GM23338 (cell line): Measurements from ENCODE around the gene ARL15. TPM values are rescaled to one million over a fixed set of nuclear protein-coding genes. Genes with fewer than 3 reads are reported as not detected.

Experiments used
- ATAC-seq: fragments of 200-7000 bp; cut with Tn5 transposase; 3 replicates; pipeline ENCODE4 v1.9.1; 2020
- DNase-seq: peaks from one replicate; pipeline ENCODE4 v3.0.0-alpha.2; 2015; ENCODE audit warnings: low spot score
- H2AFZ ChIP-seq: fragments of 200-600 bp; sonication (generic); 2 replicates; pipeline ENCODE4 v1.8.0; 2016; ENCODE audit warnings: antibody characterized with exemption, mild to moderate bottlenecking, moderate library complexity
- H3F3A ChIP-seq: fragments of 200-600 bp; sonication (generic); replicated peaks from 2 replicates; pipeline ENCODE4 v1.8.0; 2017; ENCODE audit warnings: antibody characterized with exemption, mixed run types, low read depth
- H3K27ac ChIP-seq: fragments of 200-600 bp; sonication (generic); 2 replicates; pipeline ENCODE4 v1.6.1; 2016; ENCODE audit warnings: low read depth
- H3K27me3 ChIP-seq: fragments of 200-600 bp; sonication (generic); 2 replicates; pipeline ENCODE4 v1.8.0; 2016; ENCODE audit warnings: mild to moderate bottlenecking, mixed run types, moderate library complexity; ENCODE audit not compliant: insufficient read depth
- H3K36me3 ChIP-seq: fragments of 200-600 bp; sonication (generic); 2 replicates; pipeline ENCODE4 v1.8.0; 2016; ENCODE audit warnings: mild to moderate bottlenecking; ENCODE audit not compliant: insufficient read depth
- H3K4me1 ChIP-seq: fragments of 200-600 bp; sonication (generic); 2 replicates; pipeline ENCODE4 v1.8.0; 2016; ENCODE audit warnings: mild to moderate bottlenecking, moderate library complexity; ENCODE audit not compliant: insufficient read depth
- H3K4me2 ChIP-seq: fragments of 200-600 bp; sonication (generic); 2 replicates; pipeline ENCODE4 v1.7.1; 2017; ENCODE audit warnings: mixed run types
- H3K4me3 ChIP-seq: fragments of 200-600 bp; sonication (generic); 2 replicates; pipeline ENCODE4 v1.6.1; 2016; ENCODE audit warnings: mixed run types
- H3K79me2 ChIP-seq: fragments of 200-600 bp; sonication (generic); replicated peaks from 2 replicates; pipeline ENCODE4 v1.8.0; 2017; ENCODE audit warnings: mild to moderate bottlenecking; ENCODE audit not compliant: insufficient read depth
- H3K9me2 ChIP-seq: fragments of 200-600 bp; sonication (generic); 2 replicates; pipeline ENCODE4 v1.8.0; 2017; ENCODE audit not compliant: insufficient read depth
- H4K20me1 ChIP-seq: fragments of 200-600 bp; sonication (generic); replicated peaks from 2 replicates; pipeline ENCODE4 v1.8.0; 2017; ENCODE audit warnings: mild to moderate bottlenecking; ENCODE audit not compliant: insufficient read depth
- H3K27ac Mint-ChIP-seq: 2 replicates; pipeline ENCODE4 v1.8.0; 2020; ENCODE audit warnings: inconsistent platforms, mild to moderate bottlenecking, moderate library complexity, mixed read lengths
- H3K27me3 Mint-ChIP-seq: 3 replicates; pipeline ENCODE4 v1.8.0; 2022; ENCODE audit warnings: low read depth, mild to moderate bottlenecking, moderate library complexity, mixed read lengths, inconsistent platforms; ENCODE audit not compliant: insufficient read depth, poor library complexity
- H3K36me3 Mint-ChIP-seq: 3 replicates; pipeline ENCODE4 v1.8.0; 2021; ENCODE audit warnings: low read depth, mild to moderate bottlenecking, inconsistent platforms, moderate library complexity, mixed read lengths
- H3K4me1 Mint-ChIP-seq: 3 replicates; pipeline ENCODE4 v1.8.0; 2020; ENCODE audit warnings: mild to moderate bottlenecking, inconsistent platforms, mixed read lengths
- H3K4me3 Mint-ChIP-seq: 3 replicates; pipeline ENCODE4 v1.8.0; 2021; ENCODE audit warnings: moderate library complexity, mild to moderate bottlenecking, inconsistent platforms, mixed read lengths
- H3K9me3 Mint-ChIP-seq: 3 replicates; pipeline ENCODE4 v1.8.0; 2020; ENCODE audit warnings: moderate library complexity, mild to moderate bottlenecking, inconsistent platforms, mixed read lengths
- CREB1 ChIP-seq: fragments of 250-450 bp; sonication (Bioruptor Pico); IDR thresholded peaks from 2 replicates; pipeline ENCODE4 v1.5.0; 2020; ENCODE audit warnings: low read depth, mild to moderate bottlenecking, moderate library complexity
- CTCF ChIP-seq, 2 experiments: fragments of 200-600 bp in 1 of 2; sonication (generic) in 1 of 2; conservative IDR thresholded peaks; 2 replicates each; pipeline versions ENCODE4 v1.5.1 to v1.6.1; 2016 to 2017; ENCODE audit warnings: antibody characterized with exemption in 2 of 2, low read depth in 2 of 2, mild to moderate bottlenecking in 2 of 2, moderate library complexity in 1 of 2
- EZH2 ChIP-seq: fragments of 200-600 bp; sonication (generic); IDR thresholded peaks from one replicate; pipeline ENCODE4 v1.8.0; 2017; ENCODE audit warnings: antibody characterized with exemption, mild to moderate bottlenecking, low read depth; ENCODE audit not compliant: unreplicated experiment
- EZH2phosphoT487 ChIP-seq: fragments of 200-600 bp; sonication (generic); IDR thresholded peaks from one replicate; pipeline ENCODE4 v1.8.1; 2018; ENCODE audit warnings: antibody characterized with exemption; ENCODE audit not compliant: unreplicated experiment
- JUNB ChIP-seq: IDR thresholded peaks from one replicate; pipeline ENCODE4 v1.6.1; 2016; ENCODE audit warnings: antibody characterized with exemption; ENCODE audit not compliant: unreplicated experiment
- POLR2AphosphoS5 ChIP-seq: IDR thresholded peaks from 2 replicates; pipeline ENCODE4 v1.6.1; 2016; ENCODE audit warnings: antibody characterized with exemption, low read depth
- ZNF114 ChIP-seq: fragments of 250-450 bp; sonication (Bioruptor Pico); IDR thresholded peaks from 2 replicates; pipeline ENCODE4 v1.5.0; 2020; ENCODE audit warnings: mild to moderate bottlenecking, moderate library complexity
- ZNF331 ChIP-seq: fragments of 250-450 bp; sonication (Bioruptor Pico); IDR thresholded peaks from 2 replicates; pipeline ENCODE4 v1.5.0; 2020; ENCODE audit warnings: low read depth, mild to moderate bottlenecking, moderate library complexity
- ZNF462 ChIP-seq: fragments of 250-450 bp; sonication (Bioruptor Pico); IDR thresholded peaks from 2 replicates; pipeline ENCODE4 v1.5.0; 2020; ENCODE audit warnings: mild to moderate bottlenecking, moderate library complexity
- polyA plus RNA-seq: library from polyadenylated mRNA; unstranded; fragments of >200 nt; fragmentation: Nextera tagmentation; extraction: Ambion mirVana; gene quantifications from 2 replicates; pipeline ENCODE4 v1.2.1, GENCODE V29; 2016
- total RNA-seq: library from RNA; depleted of rRNA; stranded (reverse); fragments of >200 nt; shearing (Covaris generic); gene quantifications from 2 replicates; pipeline ENCODE4 v1.2.3, GENCODE V29; 2014
- TF ChIP-seq, protein P1 (sequence below): IDR thresholded peaks from 2 replicates; pipeline ENCODE4 v1.6.1; 2016; ENCODE audit warnings: antibody characterized with exemption

The ARL15 gene
- total and polyA plus RNA-seq, 2 experiments from 2014 or later: 13.0 to 54.0 TPM

DNA sequence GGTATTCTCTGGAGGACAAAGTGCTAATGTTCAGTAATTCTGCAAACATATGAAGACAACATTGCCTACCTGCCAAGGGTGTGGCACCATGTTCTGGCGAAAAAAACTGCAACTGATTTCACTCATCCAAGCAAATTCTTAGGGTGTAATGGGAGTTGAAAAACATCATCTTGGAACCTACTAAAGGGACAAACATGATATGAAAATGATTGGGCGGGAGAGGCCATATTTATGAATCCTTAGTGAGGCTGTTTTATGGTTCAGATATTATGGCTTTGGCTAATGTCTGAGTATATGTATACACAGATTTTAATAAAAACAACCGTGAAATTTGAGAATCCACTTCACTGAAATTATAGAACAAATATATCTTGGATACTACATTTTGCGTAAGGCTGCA, 225.7 kb downstream of the ARL15 start (continued):
- TF ChIP-seq ZNF462 (CRISPR knock-in tag) (no peak), CTCF (conservative IDR thresholded peaks at IDR 0.05; ENCODE audit: low read depth in 2 of 2) (no peak), CREB1 (CRISPR knock-in tag) (no peak), JUNB (no peak), EZH2phosphoT487 (no peak), EZH2 (no peak)

DNA sequence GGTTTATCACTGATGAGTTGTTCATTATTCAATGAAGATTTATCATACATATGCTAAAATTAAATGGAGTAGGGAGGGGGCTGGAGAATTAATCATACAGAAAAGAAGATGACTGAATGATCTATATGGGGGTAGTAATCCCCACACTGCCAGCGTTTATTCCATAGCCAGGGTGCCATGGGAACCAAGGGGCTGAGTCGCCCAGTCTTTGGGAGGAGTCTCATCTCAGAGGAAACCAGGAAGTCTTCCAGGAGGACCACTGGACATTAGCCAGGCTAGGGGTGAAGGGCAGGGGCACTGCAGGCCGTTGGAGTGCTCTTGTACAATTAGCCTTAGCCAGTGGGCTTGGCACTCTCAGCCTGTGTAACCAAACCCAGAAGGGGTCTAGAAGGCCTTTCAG, 226.5 kb downstream of the ARL15 start:
- H2AFZ ChIP-seq: no peak overlapping the region
- no peak for TF ChIP-seq ZNF114 (CRISPR knock-in tag)
- no peak for TF ChIP-seq JUNB
- TF ChIP-seq, protein P1, sequence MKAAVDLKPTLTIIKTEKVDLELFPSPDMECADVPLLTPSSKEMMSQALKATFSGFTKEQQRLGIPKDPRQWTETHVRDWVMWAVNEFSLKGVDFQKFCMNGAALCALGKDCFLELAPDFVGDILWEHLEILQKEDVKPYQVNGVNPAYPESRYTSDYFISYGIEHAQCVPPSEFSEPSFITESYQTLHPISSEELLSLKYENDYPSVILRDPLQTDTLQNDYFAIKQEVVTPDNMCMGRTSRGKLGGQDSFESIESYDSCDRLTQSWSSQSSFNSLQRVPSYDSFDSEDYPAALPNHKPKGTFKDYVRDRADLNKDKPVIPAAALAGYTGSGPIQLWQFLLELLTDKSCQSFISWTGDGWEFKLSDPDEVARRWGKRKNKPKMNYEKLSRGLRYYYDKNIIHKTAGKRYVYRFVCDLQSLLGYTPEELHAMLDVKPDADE: no peak
- no peak for TF ChIP-seq EZH2
- TF ChIP-seq ZNF331 (CRISPR knock-in tag): no peak
- TF ChIP-seq CREB1 (CRISPR knock-in tag): no peak
- TF ChIP-seq POLR2AphosphoS5: no peak

More for the DNA sequence above, 226.5 kb downstream of the ARL15 start:
- H3K79me2 ChIP-seq: no peaks in the 10 kb centered on the region
- peaks cover 11% of the 10 kb centered on the region for H3K4me1 ChIP-seq
- no peaks in the 10 kb centered on the region for H3K9me3 Mint-ChIP-seq
- peaks cover 9% of the 10 kb centered on the region for H3K4me1 Mint-ChIP-seq
- no peak overlapping the region for H3K4me3 ChIP-seq
- H3K9me2 ChIP-seq: no peaks in the 10 kb centered on the region
- H3F3A ChIP-seq: no peaks in the 10 kb centered on the region
- peaks cover 4% of the 10 kb centered on the region for H3K27me3 Mint-ChIP-seq
- H3K27ac Mint-ChIP-seq: no peak overlapping the region
- H4K20me1 ChIP-seq: no peaks in the 10 kb centered on the region
- no peak overlapping the region for H3K27ac ChIP-seq
- H3K4me3 Mint-ChIP-seq: no peak overlapping the region
- H3K4me2 ChIP-seq: no peak overlapping the region
- H3K36me3 ChIP-seq: no peaks in the 10 kb centered on the region
- ATAC-seq (no peak), DNase-seq (no peak)
- H3K27me3 ChIP-seq: no peaks in the 10 kb centered on the region
- no peaks in the 10 kb centered on the region for H3K36me3 Mint-ChIP-seq
